ENCODE measurements around the gene LRRC28. TPM values are rescaled to one million over a fixed set of nuclear protein-coding genes. Genes with fewer than 3 reads are reported as not detected.

Gene LRRC28
- total RNA-seq, 1 experiment from 2014 or later: 21.4 TPM

DNA sequence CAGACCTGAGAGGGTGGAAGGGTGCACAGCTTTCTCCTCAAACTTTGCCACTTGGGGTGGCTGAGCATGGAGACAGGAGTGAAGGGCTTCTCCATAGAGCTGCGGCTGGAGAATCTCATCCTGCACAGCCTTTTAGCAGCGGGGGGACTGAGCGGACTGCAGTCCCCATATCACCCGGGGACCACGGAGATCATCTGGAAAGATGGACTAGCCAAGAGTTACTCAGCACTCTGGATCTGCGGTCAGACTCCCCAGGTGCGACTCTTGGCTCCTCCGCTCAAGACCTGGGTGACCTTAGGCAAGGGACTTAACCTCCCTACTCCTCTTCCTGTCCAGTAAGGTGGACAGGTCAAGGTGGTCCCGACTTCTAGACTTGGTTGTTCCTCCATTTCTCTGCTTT lies 188.7 kb downstream of the LRRC28 start:
- Histone ChIP-seq H3K4me1 (ENCODE audit: control insufficient read depth in 1 of 2, insufficient read depth in 2 of 2, low read length in 2 of 2) (peaks cover 20 to 27% of the 10 kb centered on the region in 2 experiments), H3K4me2 (ENCODE audit: low read length) (no peak overlapping the region), H3K27ac (ENCODE audit: low read depth, low read length) (no peak overlapping the region), H3K9me2 (ENCODE audit: insufficient read depth) (no peaks in the 10 kb centered on the region), H3K9ac (ENCODE audit: low read length) (no peak overlapping the region), H2AFZ (ENCODE audit: low read depth, low read length, poor library complexity, severe bottlenecking) (no peak overlapping the region), H4K20me1 (ENCODE audit: insufficient read depth) (no peaks in the 10 kb centered on the region), H3K9me3 (ENCODE audit: control insufficient read depth in 1 of 2, insufficient read depth in 1 of 2, low read depth in 1 of 2, low read length in 2 of 2) (no peaks in the 10 kb centered on the region), H3K36me3 (ENCODE audit: control insufficient read depth in 1 of 2, insufficient read depth in 2 of 2, low read length in 2 of 2) (no peaks in the 10 kb centered on the region), H3K27me3 (ENCODE audit: insufficient read depth, low read length) (no peaks in the 10 kb centered on the region), H3K4me3 (replicated peaks in 1 of 2; ENCODE audit: low read depth in 1 of 2, low read length in 2 of 2) (no peak overlapping the region), H3K79me2 (ENCODE audit: insufficient read depth, low read length) (no peaks in the 10 kb centered on the region)
- no peak for DNase-seq (ENCODE audit: low read depth, low spot score)
- ChIA-PET RAD21 (ENCODE audit: low non-redundant PET in 1 of 2, low total read pairs in 2 of 2, uncharacterized antibody in 2 of 2, unreplicated experiment in 2 of 2) (no interaction called here), CTCF (no interaction called here), POLR2A (no interaction called here)
- ATAC-seq: no peak
- TF ChIP-seq, protein P1, sequence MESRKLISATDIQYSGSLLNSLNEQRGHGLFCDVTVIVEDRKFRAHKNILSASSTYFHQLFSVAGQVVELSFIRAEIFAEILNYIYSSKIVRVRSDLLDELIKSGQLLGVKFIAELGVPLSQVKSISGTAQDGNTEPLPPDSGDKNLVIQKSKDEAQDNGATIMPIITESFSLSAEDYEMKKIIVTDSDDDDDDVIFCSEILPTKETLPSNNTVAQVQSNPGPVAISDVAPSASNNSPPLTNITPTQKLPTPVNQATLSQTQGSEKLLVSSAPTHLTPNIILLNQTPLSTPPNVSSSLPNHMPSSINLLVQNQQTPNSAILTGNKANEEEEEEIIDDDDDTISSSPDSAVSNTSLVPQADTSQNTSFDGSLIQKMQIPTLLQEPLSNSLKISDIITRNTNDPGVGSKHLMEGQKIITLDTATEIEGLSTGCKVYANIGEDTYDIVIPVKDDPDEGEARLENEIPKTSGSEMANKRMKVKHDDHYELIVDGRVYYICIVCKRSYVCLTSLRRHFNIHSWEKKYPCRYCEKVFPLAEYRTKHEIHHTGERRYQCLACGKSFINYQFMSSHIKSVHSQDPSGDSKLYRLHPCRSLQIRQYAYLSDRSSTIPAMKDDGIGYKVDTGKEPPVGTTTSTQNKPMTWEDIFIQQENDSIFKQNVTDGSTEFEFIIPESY (IDR thresholded peaks at IDR 0.05; ENCODE audit: extremely low read depth, insufficient replicate concordance, low read length): no peak
- TF ChIP-seq CBX3 (IDR thresholded peaks at IDR 0.05; ENCODE audit: low read depth) (no peak), SIN3A (IDR thresholded peaks at IDR 0.05; ENCODE audit: low read depth) (no peak), POLR2A (IDR thresholded peaks at IDR 0.05; ENCODE audit: borderline replicate concordance, extremely low read depth, insufficient read depth, insufficient read length) (no peak), POLR2AphosphoS5 (IDR thresholded peaks at IDR 0.05; ENCODE audit: low read depth, low read length) (no peak), JUND (IDR thresholded peaks at IDR 0.05) (no peak)
- TF ChIP-seq, protein P2, sequence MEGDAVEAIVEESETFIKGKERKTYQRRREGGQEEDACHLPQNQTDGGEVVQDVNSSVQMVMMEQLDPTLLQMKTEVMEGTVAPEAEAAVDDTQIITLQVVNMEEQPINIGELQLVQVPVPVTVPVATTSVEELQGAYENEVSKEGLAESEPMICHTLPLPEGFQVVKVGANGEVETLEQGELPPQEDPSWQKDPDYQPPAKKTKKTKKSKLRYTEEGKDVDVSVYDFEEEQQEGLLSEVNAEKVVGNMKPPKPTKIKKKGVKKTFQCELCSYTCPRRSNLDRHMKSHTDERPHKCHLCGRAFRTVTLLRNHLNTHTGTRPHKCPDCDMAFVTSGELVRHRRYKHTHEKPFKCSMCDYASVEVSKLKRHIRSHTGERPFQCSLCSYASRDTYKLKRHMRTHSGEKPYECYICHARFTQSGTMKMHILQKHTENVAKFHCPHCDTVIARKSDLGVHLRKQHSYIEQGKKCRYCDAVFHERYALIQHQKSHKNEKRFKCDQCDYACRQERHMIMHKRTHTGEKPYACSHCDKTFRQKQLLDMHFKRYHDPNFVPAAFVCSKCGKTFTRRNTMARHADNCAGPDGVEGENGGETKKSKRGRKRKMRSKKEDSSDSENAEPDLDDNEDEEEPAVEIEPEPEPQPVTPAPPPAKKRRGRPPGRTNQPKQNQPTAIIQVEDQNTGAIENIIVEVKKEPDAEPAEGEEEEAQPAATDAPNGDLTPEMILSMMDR (IDR thresholded peaks at IDR 0.05 in 2 of 3, conservative IDR thresholded peaks at IDR 0.05 in 1 of 3; ENCODE audit: borderline replicate concordance in 1 of 3, insufficient read depth in 1 of 3, low read depth in 2 of 3, low read length in 2 of 3): no peak
- intact Hi-C loops (cut with micrococcal nuclease): no loop called here
- no TSS peak for BruUV-seq (replicated peaks)

Other genes starting within 250 kb of the LRRC28 start
- gene PGPEP1L, start 243.7 kb upstream of the LRRC28 start, total RNA-seq (2021; ENCODE audit: unreplicated experiment): not detected
- gene SYNM, start 146.4 kb upstream of the LRRC28 start, total RNA-seq (2021; ENCODE audit: unreplicated experiment): 3.3 TPM
- gene TTC23, start 1.9 kb upstream of the LRRC28 start, total RNA-seq (2021; ENCODE audit: unreplicated experiment): 10.2 TPM

All from HCT116 (cell line).